ENCODE measurements around the gene DFFB. TPM values are rescaled to one million over a fixed set of nuclear protein-coding genes. Genes with fewer than 3 reads are reported as not detected.

The DFFB gene
- total RNA-seq, 1 donor from 2014 or later = 4.8 TPM

DNA sequence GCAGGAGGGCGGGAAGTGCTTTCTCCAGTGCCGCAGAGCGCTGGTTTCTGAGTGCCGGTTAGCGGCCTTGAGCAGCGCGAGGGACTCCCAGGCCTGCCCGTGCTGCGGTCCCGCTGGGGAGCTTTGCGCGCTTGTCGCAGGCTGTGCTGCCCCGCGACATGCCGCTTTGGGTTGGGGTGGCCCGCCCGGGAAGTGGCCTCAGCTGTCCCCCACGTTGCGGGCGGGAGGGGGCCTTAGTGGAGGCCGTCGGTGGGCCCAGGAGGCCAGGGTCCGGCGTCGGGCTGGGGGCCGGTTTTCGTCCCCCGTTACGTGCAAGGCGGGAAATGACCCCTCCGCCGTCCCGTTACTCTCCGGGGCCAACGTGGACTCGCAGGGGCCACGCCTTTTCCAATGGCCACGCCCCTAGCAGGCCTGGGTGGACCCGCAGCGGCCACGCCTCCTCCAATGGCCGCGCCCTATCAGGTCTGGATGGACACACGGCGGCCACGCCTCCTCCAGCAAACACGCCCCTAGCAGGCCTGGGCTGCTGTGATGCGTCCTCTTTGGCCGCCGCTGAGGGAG is 43.8 kb downstream of the DFFB start:
- peaks cover 29% of the 10 kb centered on the region for H3K4me1 Mint-ChIP-seq
- Histone ChIP-seq H3K79me2 (ENCODE audit: low read depth) (peaks cover 38% of the 10 kb centered on the region), H3K4me3 (peak overlapping the region; percentile 79), H3K9ac (no peak overlapping the region), H3K27ac (peak overlapping the region; percentile 68), H3F3A (ENCODE audit: low read depth) (peaks cover 12% of the 10 kb centered on the region), H3K27me3 (no peaks in the 10 kb centered on the region), H3K4me1 (peaks cover 20% of the 10 kb centered on the region), H4K20me1 (ENCODE audit: low read depth) (peaks cover 7% of the 10 kb centered on the region), H2AFZ (replicated peaks) (peak overlapping the region; percentile 96), H3K36me3 (peaks cover 4% of the 10 kb centered on the region), H3K9me3 (ENCODE audit: low read depth) (peaks cover 5% of the 10 kb centered on the region), H3K4me2 (peak overlapping the region; percentile 83)
- peak overlapping the region; percentile 97 for H3K4me3 Mint-ChIP-seq
- peaks cover 19% of the 10 kb centered on the region for H3K36me3 Mint-ChIP-seq
- H3K27me3 Mint-ChIP-seq (ENCODE audit: insufficient read depth, low read depth) = peaks cover 14% of the 10 kb centered on the region
- H3K9me3 Mint-ChIP-seq = peaks cover 15% of the 10 kb centered on the region
- H3K27ac Mint-ChIP-seq = peak overlapping the region; percentile 100
- peak; percentile 99 for DNase-seq (ENCODE audit: low spot score)
- TF ChIP-seq EZH2 (IDR thresholded peaks at IDR 0.05) (no peak), EZH2phosphoT487 (IDR thresholded peaks at IDR 0.05) (no peak)
- TF ChIP-seq, protein P1, sequence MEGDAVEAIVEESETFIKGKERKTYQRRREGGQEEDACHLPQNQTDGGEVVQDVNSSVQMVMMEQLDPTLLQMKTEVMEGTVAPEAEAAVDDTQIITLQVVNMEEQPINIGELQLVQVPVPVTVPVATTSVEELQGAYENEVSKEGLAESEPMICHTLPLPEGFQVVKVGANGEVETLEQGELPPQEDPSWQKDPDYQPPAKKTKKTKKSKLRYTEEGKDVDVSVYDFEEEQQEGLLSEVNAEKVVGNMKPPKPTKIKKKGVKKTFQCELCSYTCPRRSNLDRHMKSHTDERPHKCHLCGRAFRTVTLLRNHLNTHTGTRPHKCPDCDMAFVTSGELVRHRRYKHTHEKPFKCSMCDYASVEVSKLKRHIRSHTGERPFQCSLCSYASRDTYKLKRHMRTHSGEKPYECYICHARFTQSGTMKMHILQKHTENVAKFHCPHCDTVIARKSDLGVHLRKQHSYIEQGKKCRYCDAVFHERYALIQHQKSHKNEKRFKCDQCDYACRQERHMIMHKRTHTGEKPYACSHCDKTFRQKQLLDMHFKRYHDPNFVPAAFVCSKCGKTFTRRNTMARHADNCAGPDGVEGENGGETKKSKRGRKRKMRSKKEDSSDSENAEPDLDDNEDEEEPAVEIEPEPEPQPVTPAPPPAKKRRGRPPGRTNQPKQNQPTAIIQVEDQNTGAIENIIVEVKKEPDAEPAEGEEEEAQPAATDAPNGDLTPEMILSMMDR (IDR thresholded peaks at IDR 0.05) = no peak

GRCh38 chr1:3902111-3902511 is 44.8 kb downstream of the DFFB start:
- H3K4me3 ChIP-seq = no peak overlapping the region
- peaks cover 5% of the 10 kb centered on the region for H3K9me3 ChIP-seq (ENCODE audit: low read depth)
- H3K36me3 ChIP-seq = peaks cover 4% of the 10 kb centered on the region
- DNase-seq (ENCODE audit: low spot score) = no peak
- Mint-ChIP-seq H3K4me1 (peaks cover 36% of the 10 kb centered on the region), H3K9me3 (peaks cover 15% of the 10 kb centered on the region), H3K36me3 (peaks cover 15% of the 10 kb centered on the region), H3K27ac (no peak overlapping the region), H3K4me3 (peak overlapping the region; percentile 60), H3K27me3 (ENCODE audit: insufficient read depth, low read depth) (peaks cover 15% of the 10 kb centered on the region)
- H3K27me3 ChIP-seq = no peaks in the 10 kb centered on the region
- H2AFZ ChIP-seq (replicated peaks) = no peak overlapping the region
- H3K4me1 ChIP-seq = peaks cover 20% of the 10 kb centered on the region
- H3K79me2 ChIP-seq (ENCODE audit: low read depth) = peaks cover 28% of the 10 kb centered on the region
- H3K4me2 ChIP-seq = no peak overlapping the region
- no peak overlapping the region for H3K9ac ChIP-seq
- H3F3A ChIP-seq (ENCODE audit: low read depth) = peaks cover 12% of the 10 kb centered on the region
- H4K20me1 ChIP-seq (ENCODE audit: low read depth) = no peaks in the 10 kb centered on the region
- no peak overlapping the region for H3K27ac ChIP-seq
- TF ChIP-seq, protein P1 (IDR thresholded peaks at IDR 0.05) = no peak

GRCh38 chr1:3902571-3903091 is 45.4 kb downstream of the DFFB start:
- Mint-ChIP-seq H3K4me1 (peaks cover 40% of the 10 kb centered on the region), H3K4me3 (peak overlapping the region; percentile 60), H3K9me3 (peaks cover 12% of the 10 kb centered on the region), H3K36me3 (peaks cover 12% of the 10 kb centered on the region), H3K27me3 (ENCODE audit: insufficient read depth, low read depth) (peaks cover 16% of the 10 kb centered on the region), H3K27ac (peak overlapping the region; percentile 29)
- Histone ChIP-seq H3K36me3 (peaks cover 4% of the 10 kb centered on the region), H3K9ac (no peak overlapping the region), H3K4me1 (peaks cover 20% of the 10 kb centered on the region), H3F3A (ENCODE audit: low read depth) (peaks cover 12% of the 10 kb centered on the region), H3K27ac (no peak overlapping the region), H3K4me3 (no peak overlapping the region), H3K9me3 (ENCODE audit: low read depth) (peaks cover 5% of the 10 kb centered on the region), H3K79me2 (ENCODE audit: low read depth) (peaks cover 23% of the 10 kb centered on the region), H2AFZ (replicated peaks) (no peak overlapping the region), H3K27me3 (no peaks in the 10 kb centered on the region), H4K20me1 (ENCODE audit: low read depth) (no peaks in the 10 kb centered on the region), H3K4me2 (no peak overlapping the region)
- no peak for DNase-seq (ENCODE audit: low spot score)
- TF ChIP-seq, protein P1 (IDR thresholded peaks at IDR 0.05) = no peak
- TF ChIP-seq EZH2 (IDR thresholded peaks at IDR 0.05) (no peak), EZH2phosphoT487 (IDR thresholded peaks at IDR 0.05) (no peak)

Data from neural progenitor cell (in vitro differentiated cells).